Breast epithelium (tissue), 4 donors: ENCODE data around the gene ATP9A. TPM values are rescaled to one million over a fixed set of nuclear protein-coding genes. Genes with fewer than 3 reads are reported as not detected.

Experiments
- DNase-seq, 2 donors: peaks; one replicate each; pipeline ENCODE4 v3.0.0-alpha.2; 2019; ENCODE audit warnings: low spot score in 2 of 2
- H3K27ac ChIP-seq, 2 donors: fragments of 200-600 bp; sonication (generic) in 1 of 2; one replicate each; pipeline ENCODE4 v1.5.1; 2016 to 2019; ENCODE audit warnings: mild to moderate bottlenecking in 1 of 2
- H3K27me3 ChIP-seq, 2 donors: fragments of 200-600 bp; sonication (generic) in 1 of 2; one replicate each; pipeline versions ENCODE4 v1.5.1 to v1.6.0; 2017 to 2019; ENCODE audit warnings: control low read depth in 1 of 2, mild to moderate bottlenecking in 1 of 2
- H3K36me3 ChIP-seq: fragments of 200-600 bp; one replicate; pipeline ENCODE4 v1.5.1; 2019
- H3K4me1 ChIP-seq, 2 donors: fragments of 200-600 bp; sonication (generic); one replicate each; pipeline ENCODE4 v1.5.1; 2016 to 2019; ENCODE audit warnings: control low read depth in 1 of 2
- H3K4me3 ChIP-seq, 3 donors: fragments of 200-600 bp; sonication (generic); 1 replicate in 2 of 3; 2 replicates in 1 of 3; pipeline ENCODE4 v1.5.1; 2016 to 2019; ENCODE audit warnings: mild to moderate bottlenecking in 3 of 3, moderate library complexity in 2 of 3
- H3K9me3 ChIP-seq, 2 donors: fragments of 200-600 bp; sonication (generic) in 1 of 2; one replicate each; pipeline ENCODE4 v1.5.1; 2016 to 2019; ENCODE audit warnings: control low read depth in 1 of 2
- POLR2A ChIP-seq: fragments of 450-650 bp; IDR thresholded peaks from one replicate; pipeline ENCODE4 v1.6.1; 2016; ENCODE audit warnings: antibody characterized with exemption, mild to moderate bottlenecking, moderate library complexity
- POLR2AphosphoS5 ChIP-seq, 3 donors: sonication (generic); formaldehyde crosslinking; IDR thresholded peaks; one replicate each; pipeline ENCODE4 v1.6.1; 2017; ENCODE audit warnings: antibody characterized with exemption in 3 of 3
- intact Hi-C: fragments of 100-400 bp; cut with DNase I; formaldehyde crosslinking; loops from one replicate; pipeline ENCODE4 v1.15.1; 2023; ENCODE audit warnings: low total_unique reads
- total RNA-seq, 3 donors: library from RNA; depleted of rRNA; stranded (reverse); fragments of >200 nt; gene quantifications; one replicate each; pipeline ENCODE4 v1.1.0, GENCODE V29; 2016
- TF ChIP-seq, protein P1 (sequence below), 3 donors: fragments of 450-650 bp; IDR thresholded peaks; one replicate each; pipeline ENCODE4 v1.5.1; 2016 to 2017; ENCODE audit warnings: antibody characterized with exemption in 3 of 3, mild to moderate bottlenecking in 3 of 3, moderate library complexity in 3 of 3

The ATP9A gene
- total RNA-seq, 3 donors from 2014 or later: 41.6 to 98.4 (median 50.8) TPM

DNA sequence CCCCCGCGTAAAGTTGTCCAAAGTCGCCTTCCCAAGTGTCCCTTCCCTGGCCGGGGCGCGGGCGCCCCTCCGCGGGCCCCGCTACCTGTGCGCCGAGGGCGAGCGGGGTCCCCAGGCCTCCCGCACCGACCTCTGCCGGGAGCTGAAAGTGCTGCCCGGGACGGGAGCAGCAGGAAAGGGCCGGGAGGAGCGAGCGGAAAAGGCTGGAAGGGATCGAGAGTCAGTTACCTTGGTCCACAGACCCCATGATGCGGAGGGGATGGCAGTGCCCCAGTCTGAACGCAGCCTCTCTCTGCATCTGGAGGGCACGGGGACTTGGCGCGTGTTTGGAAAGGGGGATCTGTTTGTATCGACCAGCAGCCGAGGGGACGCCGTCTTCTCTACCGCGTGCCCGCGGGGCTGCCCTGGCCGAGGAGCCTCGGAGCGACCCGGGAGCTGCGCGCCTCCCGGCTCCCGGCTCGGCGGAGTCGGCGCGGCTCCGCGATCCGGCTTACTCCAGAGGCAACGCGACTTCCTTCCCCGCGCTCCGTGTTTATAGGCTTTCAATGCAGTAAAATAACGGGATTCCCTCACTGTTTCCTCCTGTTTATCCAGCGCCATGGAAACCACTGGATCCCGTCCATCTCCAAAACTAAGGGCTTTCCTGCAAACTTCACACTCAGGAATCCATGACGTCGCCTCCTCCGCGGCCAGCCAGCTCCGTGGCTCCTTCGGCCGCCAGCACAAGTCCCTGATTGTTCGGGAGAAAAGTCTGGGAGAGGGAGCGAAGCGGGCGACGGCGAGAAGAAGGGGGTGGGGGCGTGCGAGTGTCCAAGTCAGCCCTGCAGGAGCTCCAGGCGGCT is 205.6 kb downstream of the ATP9A start:
- Histone ChIP-seq H3K27me3 (no peaks in the 10 kb centered on the region), H3K4me1 (no peaks in the 10 kb centered on the region), H3K4me3 (peak overlapping the region; percentile 56 to 74 (median 68)), H3K27ac (peak overlapping the region; percentile 88 to 92), H3K9me3 (no peaks in the 10 kb centered on the region), H3K36me3 (no peaks in the 10 kb centered on the region)
- peak; percentile 67 to 84 for DNase-seq
- peak; percentile 64 to 84 (median 79) for TF ChIP-seq POLR2AphosphoS5 (IDR thresholded peaks at IDR 0.05)
- peak; percentile 42 for TF ChIP-seq POLR2A
- TF ChIP-seq, protein P1, sequence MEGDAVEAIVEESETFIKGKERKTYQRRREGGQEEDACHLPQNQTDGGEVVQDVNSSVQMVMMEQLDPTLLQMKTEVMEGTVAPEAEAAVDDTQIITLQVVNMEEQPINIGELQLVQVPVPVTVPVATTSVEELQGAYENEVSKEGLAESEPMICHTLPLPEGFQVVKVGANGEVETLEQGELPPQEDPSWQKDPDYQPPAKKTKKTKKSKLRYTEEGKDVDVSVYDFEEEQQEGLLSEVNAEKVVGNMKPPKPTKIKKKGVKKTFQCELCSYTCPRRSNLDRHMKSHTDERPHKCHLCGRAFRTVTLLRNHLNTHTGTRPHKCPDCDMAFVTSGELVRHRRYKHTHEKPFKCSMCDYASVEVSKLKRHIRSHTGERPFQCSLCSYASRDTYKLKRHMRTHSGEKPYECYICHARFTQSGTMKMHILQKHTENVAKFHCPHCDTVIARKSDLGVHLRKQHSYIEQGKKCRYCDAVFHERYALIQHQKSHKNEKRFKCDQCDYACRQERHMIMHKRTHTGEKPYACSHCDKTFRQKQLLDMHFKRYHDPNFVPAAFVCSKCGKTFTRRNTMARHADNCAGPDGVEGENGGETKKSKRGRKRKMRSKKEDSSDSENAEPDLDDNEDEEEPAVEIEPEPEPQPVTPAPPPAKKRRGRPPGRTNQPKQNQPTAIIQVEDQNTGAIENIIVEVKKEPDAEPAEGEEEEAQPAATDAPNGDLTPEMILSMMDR (IDR thresholded peaks at IDR 0.05): no peak
- intact Hi-C loops: no loop called here

DNA sequence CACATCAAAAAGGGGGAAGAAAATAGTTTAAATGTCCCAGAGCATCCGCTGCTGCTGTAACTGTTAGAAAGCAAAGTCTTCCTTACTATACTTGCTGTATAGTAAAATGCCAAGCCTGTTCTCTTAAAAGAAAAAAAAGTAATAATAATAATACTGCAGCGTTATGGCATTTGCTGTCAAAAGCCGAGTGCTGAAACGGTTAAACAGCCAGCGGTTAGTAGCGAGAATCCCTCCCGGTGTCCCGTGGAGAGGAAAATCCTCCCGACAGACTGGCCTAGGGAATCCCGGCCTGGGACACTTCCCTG is 206.2 kb downstream of the ATP9A start:
- Histone ChIP-seq H3K4me3 (peak overlapping the region; percentile 56 to 74 (median 68)), H3K27me3 (no peaks in the 10 kb centered on the region), H3K4me1 (no peaks in the 10 kb centered on the region), H3K27ac (peak overlapping the region; percentile 88 to 92), H3K36me3 (no peaks in the 10 kb centered on the region), H3K9me3 (no peaks in the 10 kb centered on the region)
- TF ChIP-seq POLR2A (no peak), POLR2AphosphoS5 (IDR thresholded peaks at IDR 0.05) (no peak)
- TF ChIP-seq, protein P1 (IDR thresholded peaks at IDR 0.05): no peak
- no peak for DNase-seq
- intact Hi-C loops: no loop called here

DNA sequence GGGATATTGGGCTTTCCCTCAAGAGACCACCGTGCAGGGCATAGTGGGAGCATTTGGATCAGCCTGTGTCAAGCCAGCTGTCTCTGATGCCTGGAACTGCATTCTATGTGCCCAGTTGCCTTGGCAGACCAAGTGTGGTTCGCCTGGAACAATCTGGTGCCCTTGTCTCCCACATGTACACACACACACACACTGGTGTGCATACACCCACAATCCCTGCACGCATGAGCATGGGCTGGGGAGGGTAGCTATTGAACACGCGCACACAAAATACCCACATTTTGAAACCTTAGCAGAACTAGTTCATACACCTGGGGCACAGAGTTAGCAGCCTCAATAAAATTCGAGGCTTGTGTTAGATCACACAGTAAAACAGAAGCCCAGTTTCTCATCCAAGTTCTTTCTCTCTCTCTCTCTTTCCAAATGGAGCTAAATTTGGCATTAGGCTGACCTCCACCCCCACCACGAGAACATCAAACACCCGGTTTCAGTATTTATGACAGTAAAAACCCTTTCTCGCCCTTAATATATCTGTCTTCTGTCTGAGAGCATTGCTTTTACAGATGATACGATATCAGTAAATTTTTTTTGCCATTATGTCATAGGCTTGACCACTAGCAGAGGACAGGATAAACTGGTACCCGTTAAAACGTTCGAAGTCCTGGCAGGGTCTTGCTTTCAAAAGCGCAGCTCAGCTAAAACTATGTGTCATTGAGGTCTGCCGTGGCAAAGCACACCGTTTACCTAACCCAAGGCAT is 207.5 kb downstream of the ATP9A start:
- Histone ChIP-seq H3K27ac (peak overlapping the region in 1 of 2 donors; percentile 31), H3K27me3 (no peaks in the 10 kb centered on the region), H3K36me3 (no peaks in the 10 kb centered on the region), H3K4me3 (peak overlapping the region; percentile 38 to 74 (median 56)), H3K4me1 (no peaks in the 10 kb centered on the region), H3K9me3 (no peaks in the 10 kb centered on the region)
- intact Hi-C loops: no loop called here
- peak in 1 of 3 donors; percentile 24 for TF ChIP-seq POLR2AphosphoS5 (IDR thresholded peaks at IDR 0.05)
- TF ChIP-seq POLR2A: no peak
- no peak for DNase-seq

DNA sequence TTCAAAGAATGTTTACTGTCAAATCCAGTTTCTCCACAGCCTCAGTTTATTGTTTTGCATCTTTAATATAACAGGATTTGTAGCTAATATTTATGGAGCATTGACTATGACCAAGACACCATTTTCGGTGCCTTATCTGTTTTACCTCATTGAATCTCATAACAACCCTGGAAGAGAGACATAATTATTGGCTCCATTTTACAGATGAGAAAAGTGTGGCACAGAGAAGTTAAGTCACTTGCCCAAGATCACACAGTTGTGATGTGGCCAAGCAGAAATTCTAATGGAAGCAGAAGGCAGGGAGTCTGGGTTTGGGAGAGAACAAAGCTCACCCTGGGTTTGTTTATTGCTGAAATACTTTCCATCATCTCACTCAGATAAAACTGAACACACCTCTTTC is 208.1 kb downstream of the ATP9A start:
- Histone ChIP-seq H3K27me3 (no peaks in the 10 kb centered on the region), H3K4me3 (peak overlapping the region in 1 of 3 donors; percentile 74), H3K36me3 (no peaks in the 10 kb centered on the region), H3K27ac (no peak overlapping the region), H3K9me3 (no peaks in the 10 kb centered on the region), H3K4me1 (no peaks in the 10 kb centered on the region)
- intact Hi-C loops: no loop called here
- no peak for TF ChIP-seq POLR2A
- TF ChIP-seq POLR2AphosphoS5 (IDR thresholded peaks at IDR 0.05): no peak
- TF ChIP-seq, protein P1 (IDR thresholded peaks at IDR 0.05): no peak
- DNase-seq: no peak

DNA sequence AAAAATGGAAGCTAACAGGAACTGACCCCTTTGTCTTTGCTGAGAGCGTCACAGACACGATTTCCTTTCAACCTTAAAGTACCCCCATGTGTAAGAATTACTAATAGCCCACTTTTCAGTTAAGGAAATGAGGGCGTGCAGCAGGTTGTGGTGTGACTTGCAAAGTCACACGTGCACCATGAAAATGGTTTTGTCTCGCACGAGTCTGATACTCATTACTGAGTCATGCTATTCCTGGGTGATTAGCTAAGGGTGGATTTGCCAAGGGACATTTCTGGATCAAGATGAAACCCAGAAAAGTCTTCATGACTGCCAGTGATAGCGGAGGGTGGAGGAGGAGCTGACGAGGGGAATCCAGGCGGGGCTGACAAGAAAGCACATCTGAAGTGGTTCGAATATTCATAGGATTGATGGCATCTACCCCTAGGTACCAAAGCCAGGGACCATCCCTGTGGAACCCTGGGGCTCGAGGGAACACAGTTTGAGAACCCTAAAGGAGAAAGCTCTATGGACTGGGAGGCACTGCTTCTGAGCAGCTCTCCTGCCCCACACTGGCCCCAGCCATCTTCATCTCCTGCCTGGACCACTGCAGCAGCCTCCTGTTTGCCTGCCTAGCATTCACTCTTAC is 213.5 kb downstream of the ATP9A start:
- intact Hi-C loops: no loop called here
- Histone ChIP-seq H3K4me1 (no peaks in the 10 kb centered on the region), H3K36me3 (no peaks in the 10 kb centered on the region), H3K27me3 (no peaks in the 10 kb centered on the region), H3K4me3 (no peak overlapping the region), H3K9me3 (no peaks in the 10 kb centered on the region), H3K27ac (no peak overlapping the region)
- TF ChIP-seq POLR2A (no peak), POLR2AphosphoS5 (IDR thresholded peaks at IDR 0.05) (no peak)
- TF ChIP-seq, protein P1 (IDR thresholded peaks at IDR 0.05): no peak
- no peak for DNase-seq
